ENCODE results near the gene CCDC92.
A peak's percentile ranks its signal among the peaks of the same experiment; 100 is the strongest.

Gene CCDC92

GRCh38 chr12:123910057-123910456 is 62.6 kb downstream of the CCDC92 start:
- DNase-seq (ENCODE audit: low read depth), result no peak

DNA sequence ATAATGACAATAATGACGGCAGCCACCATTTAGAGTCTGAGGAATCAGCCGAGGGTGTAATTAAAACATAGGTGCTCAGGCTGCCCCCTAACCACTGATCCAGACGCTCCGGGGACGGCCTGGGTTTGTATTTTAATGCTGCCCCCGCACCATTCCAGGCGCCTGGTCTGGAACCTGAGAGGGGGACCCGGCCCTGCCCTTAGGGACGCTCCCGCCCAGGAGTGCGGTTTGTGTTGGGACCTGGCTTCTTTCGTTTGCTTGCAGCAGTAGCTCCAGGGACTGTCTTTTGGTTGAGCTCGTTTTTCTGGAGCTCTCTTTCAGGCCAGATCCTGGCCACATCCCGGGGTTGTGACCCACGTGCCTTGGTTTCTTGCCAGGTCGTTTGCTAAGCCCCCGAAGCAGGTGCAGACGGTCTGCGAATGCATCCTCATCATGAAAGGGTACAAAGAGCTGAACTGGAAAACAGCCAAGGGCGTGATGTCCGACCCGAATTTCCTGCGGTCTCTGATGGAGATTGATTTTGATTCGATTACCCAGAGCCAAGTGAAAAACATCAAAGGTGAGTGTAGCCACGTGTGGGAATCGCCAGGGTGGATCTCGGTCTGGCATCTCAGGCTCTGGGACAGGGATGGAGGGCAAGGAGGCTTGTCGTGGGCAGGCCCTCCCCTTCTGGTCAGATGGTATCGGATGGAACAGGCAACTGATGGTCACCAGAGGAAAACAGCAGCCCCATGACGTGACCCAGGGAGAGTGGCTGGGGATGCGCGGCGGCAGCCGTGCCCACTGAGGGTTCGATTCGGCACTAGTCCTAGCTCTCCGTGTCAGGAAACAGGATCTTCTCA is 63.5 kb downstream of the CCDC92 start:
- DNase-seq (ENCODE audit: low read depth), result no peak

- DNase-seq (ENCODE audit: low read depth), result no peak
Observed at GRCh38 chr12:123907726-123908476, 64.7 kb downstream of the CCDC92 start.

- DNase-seq (ENCODE audit: low read depth), result no peak
Observed at GRCh38 chr12:123906711-123907420, 65.8 kb downstream of the CCDC92 start.

GRCh38 chr12:123905319-123905925 is 67.2 kb downstream of the CCDC92 start:
- DNase-seq (ENCODE audit: low read depth), result peak; percentile 59

GRCh38 chr12:123903301-123904065 is 69.1 kb downstream of the CCDC92 start:
- DNase-seq (ENCODE audit: low read depth), result no peak

- DNase-seq (ENCODE audit: low read depth), result no peak
Observed at GRCh38 chr12:123902821-123903220, 69.8 kb downstream of the CCDC92 start.

GRCh38 chr12:123900871-123901376 is 71.7 kb downstream of the CCDC92 start:
- DNase-seq (ENCODE audit: low read depth), result no peak

DNA sequence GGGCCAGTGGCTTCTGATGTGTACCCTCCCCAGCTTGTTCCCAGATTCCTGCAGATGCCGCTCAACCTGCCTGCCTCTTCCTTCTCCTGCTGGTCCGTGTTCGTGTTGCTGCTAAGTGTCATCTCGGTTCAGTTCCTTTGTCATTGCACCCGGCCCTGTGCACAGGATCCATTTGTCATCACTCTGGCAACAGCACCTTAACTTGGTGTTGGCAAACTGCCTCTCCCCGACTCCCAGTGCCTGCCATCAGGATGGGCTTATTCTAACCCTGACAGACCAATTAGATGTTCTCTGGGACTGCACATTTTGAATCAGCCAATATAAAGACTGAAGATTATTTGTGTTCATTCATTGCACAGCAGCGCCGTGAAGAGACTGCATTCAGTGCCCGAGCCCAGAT is 73.3 kb downstream of the CCDC92 start:
- no peak for DNase-seq (ENCODE audit: low read depth)

DNA sequence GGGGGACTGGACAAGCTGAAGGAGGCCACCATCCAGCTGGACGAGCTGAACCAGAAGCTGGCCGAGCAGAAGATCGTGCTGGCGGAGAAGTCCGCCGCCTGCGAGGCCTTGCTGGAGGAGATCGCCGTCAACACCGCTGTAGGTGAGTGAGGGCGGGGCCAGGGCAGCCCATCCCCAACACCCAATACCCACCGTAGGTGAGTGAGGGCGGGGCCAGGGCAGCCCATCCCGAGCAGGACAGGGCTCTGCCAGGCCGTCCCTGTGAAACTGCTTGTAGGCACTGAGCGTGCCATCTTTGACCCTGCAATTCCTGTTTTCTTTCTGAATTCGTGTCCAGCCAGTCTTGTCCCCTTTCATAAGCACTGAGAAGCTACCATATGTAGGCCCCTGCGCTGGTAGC is 74.0 kb downstream of the CCDC92 start:
- DNase-seq (ENCODE audit: low read depth), result no peak

DNA sequence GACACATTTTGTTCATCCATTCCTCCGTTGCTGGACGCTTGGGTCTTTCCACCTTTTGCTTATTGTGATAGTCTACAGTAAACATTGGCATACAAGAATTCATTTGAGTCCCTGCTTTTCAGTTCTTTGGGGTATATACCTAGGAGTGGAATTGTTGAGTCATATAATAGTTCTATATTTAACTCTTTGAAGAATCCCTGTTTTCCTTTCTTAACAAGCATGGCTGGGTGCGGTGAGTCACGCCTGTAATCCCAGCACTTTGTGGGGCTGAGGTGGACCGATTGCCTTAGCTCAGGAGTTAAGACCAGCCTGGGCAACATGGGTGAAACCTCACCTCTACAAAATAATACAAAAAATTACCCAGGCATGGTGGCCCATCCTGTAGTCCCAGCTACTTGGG is 75.4 kb downstream of the CCDC92 start:
- no peak for DNase-seq (ENCODE audit: low read depth)

- no peak for DNase-seq (ENCODE audit: low read depth)
Observed at GRCh38 chr12:123896767-123897166, 75.9 kb downstream of the CCDC92 start.

GRCh38 chr12:123895451-123895850 is 77.2 kb downstream of the CCDC92 start:
- no peak for DNase-seq (ENCODE audit: low read depth)

DNA sequence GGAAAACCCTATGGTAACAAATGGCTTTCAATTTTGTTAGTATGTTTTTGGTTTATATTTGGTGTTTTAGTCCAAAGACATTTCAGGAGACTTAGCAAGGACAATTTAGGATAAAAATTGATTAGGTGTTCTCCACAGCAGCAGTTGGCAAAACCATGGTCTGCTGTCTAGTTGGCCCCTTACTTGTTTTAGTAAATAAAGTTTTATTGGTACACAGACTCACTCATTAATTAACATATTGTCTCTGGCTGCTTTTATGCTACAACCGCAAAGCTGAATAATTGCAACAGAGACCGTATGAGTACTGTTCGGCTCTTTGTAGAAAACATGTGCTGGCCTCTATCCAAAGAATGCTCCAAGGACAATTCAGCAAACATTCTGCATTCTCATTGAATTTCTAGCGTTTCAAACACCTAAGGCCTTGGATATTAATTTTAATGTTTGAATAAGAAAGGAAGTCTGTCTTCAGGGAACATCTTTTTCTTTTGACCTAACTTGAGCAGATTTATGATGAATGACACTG is 77.7 kb downstream of the CCDC92 start:
- no peak for DNase-seq (ENCODE audit: low read depth)

GRCh38 chr12:123893276-123893675 is 79.4 kb downstream of the CCDC92 start:
- no peak for DNase-seq (ENCODE audit: low read depth)

- DNase-seq (ENCODE audit: low read depth), result no peak
Observed at GRCh38 chr12:123892853-123893252, 79.8 kb downstream of the CCDC92 start.

DNA sequence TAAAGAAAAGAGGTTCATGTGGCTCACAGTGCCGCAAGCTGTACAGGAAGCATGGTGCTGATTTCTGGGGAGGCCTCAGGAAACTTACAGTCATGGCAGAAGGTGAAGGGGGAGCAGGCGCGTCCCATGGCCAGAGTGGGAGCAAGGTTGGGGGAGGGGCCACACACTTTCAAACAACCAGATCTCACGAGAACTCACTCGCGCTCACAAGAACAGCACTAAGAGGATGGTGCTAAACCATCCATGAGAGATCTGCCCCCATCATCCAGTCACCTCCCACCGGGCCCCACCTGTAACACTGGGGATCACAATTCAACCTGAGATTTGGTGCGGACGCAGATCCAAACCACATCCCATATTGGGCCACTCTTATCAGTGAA is 80.5 kb downstream of the CCDC92 start:
- no peak for DNase-seq (ENCODE audit: low read depth)

GRCh38 chr12:123891516-123892179 is 81.0 kb downstream of the CCDC92 start:
- DNase-seq (ENCODE audit: low read depth), result no peak

GRCh38 chr12:123891011-123891410 is 81.6 kb downstream of the CCDC92 start:
- no peak for DNase-seq (ENCODE audit: low read depth)

- DNase-seq (ENCODE audit: low read depth), result no peak
Observed at GRCh38 chr12:123890536-123890902, 82.1 kb downstream of the CCDC92 start.
